ENCODE data around the gene FTL.
A peak's percentile ranks its signal among the peaks of the same experiment; 100 is the strongest.

The FTL gene

DNA sequence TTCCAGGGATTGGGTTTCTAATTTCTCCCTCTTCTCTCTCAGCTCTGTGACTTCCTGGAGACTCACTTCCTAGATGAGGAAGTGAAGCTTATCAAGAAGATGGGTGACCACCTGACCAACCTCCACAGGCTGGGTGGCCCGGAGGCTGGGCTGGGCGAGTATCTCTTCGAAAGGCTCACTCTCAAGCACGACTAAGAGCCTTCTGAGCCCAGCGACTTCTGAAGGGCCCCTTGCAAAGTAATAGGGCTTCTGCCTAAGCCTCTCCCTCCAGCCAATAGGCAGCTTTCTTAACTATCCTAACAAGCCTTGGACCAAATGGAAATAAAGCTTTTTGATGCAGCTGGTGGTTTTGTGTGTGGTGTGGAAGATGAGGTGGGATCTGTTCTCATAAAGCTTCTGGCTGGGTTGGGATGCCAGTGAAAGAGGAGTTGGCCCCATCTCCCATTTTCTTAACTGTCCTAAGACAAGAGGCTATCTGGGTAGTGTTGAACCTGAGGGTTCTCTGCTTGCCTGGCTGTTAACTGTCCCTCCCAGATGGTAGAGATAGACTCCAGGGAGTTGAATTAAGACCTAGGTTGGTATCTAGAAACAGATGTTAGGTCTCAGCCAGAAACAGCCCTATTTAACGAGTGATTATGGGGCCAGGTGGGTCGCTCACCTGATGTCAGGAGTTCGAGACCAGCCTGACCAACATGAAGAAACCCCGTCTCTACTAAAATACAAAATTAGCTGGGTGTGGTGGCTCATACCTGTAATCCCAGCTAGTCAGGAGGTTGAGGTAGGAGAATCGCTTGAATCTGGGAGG lies 1.6 kb downstream of the FTL start:
- DNase-seq (ENCODE audit: low read depth): no peak

DNA sequence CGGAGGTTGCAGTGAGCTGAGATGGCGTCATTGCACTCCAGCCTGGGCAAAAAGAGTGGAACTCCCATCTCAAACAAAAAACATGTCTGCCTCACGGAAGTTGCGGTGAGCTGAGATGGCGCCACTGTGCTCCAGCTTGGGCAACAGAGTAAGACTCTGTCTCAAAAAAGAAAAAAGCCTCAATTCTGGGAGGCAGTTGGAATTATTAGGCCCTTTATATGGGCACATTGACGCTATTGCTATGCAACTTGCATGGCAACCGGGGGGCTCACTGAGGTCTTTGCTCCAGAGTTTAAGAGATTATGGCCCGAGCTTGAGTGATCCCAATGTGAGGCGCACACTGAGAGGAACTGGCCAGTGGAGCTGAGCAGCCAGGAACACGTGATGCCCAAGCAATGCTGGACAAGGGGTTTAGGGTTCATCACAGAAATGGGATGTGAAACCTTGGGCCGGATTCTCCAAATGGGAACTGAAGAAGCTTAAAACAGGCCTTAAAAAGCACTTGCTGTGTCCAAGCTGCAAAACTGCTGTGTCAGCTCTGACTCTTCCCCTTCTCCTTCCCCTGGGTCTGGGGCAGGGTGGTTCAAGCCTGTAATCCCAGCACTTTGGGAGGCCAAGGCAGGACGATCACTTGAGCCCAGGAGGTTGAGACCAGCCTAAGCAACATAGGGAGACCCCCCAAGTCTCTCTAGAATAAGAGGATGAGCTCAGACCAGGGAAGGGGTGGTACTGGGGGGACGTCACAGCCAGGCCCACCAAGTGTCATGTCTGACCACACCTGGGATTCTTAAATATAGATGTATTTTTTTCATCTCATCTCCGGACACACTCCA lies 2.5 kb downstream of the FTL start:
- no peak for DNase-seq (ENCODE audit: low read depth)

DNA sequence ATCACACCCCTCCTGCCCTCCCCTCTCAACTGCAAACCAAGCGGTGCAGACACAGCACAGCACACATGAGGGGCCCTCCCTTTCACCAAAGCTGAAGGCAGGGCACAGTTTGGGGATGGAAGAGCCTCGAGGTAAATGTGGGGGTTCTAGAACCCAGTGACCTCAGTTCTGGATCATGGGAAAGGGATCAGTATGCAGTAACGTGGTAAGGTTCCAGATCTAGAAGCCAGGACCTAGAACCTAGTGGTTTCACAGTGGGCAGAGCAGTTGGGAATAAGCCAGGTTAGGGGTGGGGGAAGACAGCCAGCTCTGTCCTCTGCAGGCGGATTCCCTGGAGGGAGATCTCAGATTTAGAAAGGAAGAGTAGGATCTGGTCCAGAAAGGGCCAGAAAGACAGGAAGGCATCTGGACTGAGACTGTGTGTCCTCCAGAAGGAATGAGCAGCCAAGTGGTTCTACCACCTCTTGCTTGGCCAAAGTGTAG lies 3.1 kb downstream of the FTL start:
- DNase-seq (ENCODE audit: low read depth): no peak

DNA sequence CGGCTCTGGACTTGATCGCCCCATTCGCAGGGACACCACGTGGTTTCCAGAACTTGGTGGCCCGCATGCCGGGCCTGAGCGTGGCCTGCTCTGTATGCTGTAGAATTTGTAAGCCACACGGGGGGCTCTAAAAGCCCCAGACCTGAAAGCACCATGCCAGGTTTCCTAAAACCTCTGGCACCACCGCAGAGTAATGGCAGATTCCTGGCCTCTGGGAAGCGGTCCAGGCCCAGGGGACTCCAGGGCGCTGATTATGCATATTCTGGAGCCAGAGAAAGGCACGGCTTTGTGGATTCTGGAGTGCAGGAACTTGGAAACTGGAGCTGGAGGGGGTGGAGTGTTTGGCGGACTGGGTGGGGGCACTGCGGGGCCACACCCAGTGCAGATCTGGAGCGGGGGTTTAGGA lies 3.7 kb downstream of the FTL start:
- DNase-seq (ENCODE audit: low read depth): no peak

- DNase-seq (ENCODE audit: low read depth): no peak
These were observed 4.4 kb downstream of the FTL start for GRCh38 chr19:48969276-48970138.

- no peak for DNase-seq (ENCODE audit: low read depth)
These were observed 5.1 kb downstream of the FTL start for GRCh38 chr19:48970139-48970766.

DNA sequence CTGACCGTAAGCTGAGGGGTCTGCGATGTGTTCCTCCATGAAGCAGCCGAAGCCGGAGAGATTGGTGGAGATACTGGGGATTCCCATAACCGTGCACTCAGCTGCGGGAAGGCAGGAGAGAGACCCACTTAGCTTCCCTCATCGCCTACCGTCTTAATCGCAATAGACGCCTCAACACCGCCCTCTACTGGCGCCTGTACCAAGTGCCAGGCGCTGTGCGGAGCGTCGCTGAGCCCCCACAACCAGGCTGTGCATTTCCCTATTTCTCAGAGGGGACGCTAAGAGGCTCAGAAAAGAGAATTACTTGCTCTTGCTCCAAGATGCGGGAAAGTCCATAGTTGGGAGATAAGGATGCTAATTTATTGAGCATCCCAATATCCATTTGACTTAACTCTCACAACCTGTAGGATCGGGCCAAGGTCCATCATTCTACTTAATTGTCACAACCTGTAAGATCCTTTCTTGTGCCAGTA lies 5.8 kb downstream of the FTL start:
- DNase-seq (ENCODE audit: low read depth): peak; percentile 70

- no peak for DNase-seq (ENCODE audit: low read depth)
These were observed 11.1 kb downstream of the FTL start for GRCh38 chr19:48975947-48976847.

- DNase-seq (ENCODE audit: low read depth): no peak
These were observed 12.0 kb downstream of the FTL start for GRCh38 chr19:48977061-48977460.

DNA sequence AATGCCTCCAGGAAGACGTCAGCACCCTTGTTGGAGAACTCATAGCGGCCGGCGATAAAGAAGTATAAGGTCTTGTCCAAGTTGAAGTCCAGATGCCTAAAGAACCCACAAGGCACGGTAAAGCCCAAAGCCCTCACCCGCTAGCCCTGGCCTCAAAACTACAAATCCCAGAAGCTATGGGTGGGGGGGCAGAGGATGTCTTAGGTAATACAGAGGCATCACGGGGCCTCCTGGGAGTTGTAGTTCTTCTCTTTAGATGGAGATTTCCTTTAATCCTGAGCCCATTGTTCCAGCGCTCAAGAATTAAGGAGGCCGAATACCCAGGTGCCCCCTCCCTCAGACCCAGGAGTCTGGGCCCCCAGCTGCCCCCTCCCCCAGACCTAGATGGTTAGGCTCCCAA lies 17.2 kb downstream of the FTL start:
- DNase-seq (ENCODE audit: low read depth): no peak

DNA sequence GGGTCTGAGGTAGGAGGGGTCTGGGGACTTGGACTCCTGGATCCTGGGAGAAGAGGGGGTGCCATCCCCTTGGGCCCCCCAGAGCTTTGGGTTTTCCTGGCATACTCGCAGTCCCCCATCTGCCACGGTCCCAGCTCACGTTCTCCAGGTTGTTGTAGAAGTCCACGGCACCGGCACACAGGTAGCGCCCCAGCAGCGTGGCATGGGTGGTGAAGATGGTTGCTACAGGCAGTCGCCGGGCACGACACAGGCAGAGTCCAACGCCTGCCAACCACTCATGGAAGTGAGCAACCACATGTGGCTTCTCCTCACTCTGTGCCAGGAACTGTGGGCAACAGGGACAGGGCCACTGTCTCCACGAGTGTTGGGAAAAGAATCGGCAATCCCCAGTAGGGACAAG lies 20.6 kb downstream of the FTL start:
- DNase-seq (ENCODE audit: low read depth): no peak

DNA sequence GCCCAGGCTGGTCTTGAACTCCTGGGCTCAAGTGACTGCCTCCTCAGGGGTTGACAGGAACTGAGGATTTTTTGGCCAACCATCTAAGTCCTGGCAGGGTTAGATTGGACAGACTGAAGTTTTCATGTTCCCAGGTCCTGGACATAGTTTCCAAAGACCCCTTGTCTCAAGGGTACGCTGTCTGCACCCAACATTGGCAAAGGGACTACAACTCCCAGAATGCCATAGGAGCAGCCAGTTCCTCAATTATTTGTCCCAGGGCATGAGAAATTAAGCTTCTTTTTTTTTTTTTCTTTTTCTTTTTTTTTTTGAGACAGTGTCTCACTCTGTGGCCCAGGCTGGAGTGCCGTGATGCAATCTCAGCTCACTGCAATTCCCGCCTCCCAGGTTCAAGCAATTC lies 21.1 kb downstream of the FTL start:
- DNase-seq (ENCODE audit: low read depth): no peak

DNA sequence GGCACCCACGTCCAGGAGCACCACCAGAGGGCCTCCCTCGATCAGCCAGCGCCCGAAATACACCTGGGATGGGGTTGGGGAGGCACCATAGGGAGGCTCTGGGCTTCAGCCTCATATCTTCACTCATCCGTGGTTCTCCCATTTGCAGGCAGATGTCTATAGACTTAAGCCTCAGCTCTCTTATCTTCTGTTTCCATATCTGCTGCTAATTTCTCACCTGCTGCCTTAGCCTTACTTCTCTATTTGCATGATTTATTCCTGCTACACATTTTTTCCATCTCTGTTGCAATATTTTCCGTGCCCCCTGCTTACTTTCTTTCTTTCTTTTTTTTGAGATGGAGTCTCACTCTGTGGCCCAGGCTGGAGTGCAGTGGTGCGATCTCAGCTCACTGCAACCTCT lies 22.2 kb downstream of the FTL start:
- DNase-seq (ENCODE audit: low read depth): no peak

- no peak for DNase-seq (ENCODE audit: low read depth)
These were observed 23.2 kb downstream of the FTL start for GRCh38 chr19:48988286-48988685.

GRCh38 chr19:48988860-48989259 lies 23.8 kb downstream of the FTL start:
- DNase-seq (ENCODE audit: low read depth): no peak

- DNase-seq (ENCODE audit: low read depth): no peak
These were observed 24.7 kb downstream of the FTL start for GRCh38 chr19:48989701-48990291.

GRCh38 chr19:48990400-48990799 lies 25.3 kb downstream of the FTL start:
- DNase-seq (ENCODE audit: low read depth): no peak

- DNase-seq (ENCODE audit: low read depth): no peak
These were observed 26.0 kb downstream of the FTL start for GRCh38 chr19:48991011-48991609.

DNA sequence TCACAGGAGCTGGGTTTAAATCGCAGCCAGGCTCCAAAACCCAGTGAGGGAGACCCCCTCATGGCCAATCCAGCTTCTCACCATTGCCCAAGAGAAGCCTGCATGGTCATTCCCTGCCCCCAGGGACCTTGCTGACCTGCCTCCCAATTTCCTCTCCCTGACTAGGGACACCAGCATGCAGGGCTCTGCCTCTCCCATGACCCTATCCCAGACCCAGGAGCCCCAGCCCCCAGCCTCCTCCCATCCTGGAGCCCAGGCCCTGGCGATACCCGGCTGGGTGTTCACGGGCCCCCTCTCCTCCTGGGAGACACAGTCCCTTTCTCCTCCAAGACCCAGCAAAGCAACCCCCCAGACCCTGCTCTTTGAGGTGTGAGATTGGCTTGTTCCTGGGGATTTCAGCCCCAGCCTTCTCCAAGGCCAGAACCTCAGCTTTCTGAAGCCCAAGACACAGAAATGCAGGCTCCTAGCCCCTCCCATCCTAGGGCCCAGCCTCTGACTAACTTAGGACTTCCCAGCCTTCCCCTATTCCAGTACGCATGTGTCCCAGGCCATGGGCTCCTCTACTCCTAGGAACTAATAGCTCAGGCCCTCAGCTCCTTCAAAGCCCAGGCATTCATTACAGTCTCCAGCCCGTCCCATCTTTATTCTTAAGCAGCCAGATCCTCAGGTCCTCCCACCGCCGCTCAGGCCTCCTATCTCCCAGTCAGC lies 26.9 kb downstream of the FTL start:
- no peak for DNase-seq (ENCODE audit: low read depth)
